ENCODE results near the gene ZDHHC1. TPM values are rescaled to one million over a fixed set of nuclear protein-coding genes. Genes with fewer than 3 reads are reported as not detected.

The ZDHHC1 gene
- total and polyA plus RNA-seq, 2 of the 13 experiments (the other 11 are each of a cell fraction or from before 2014, with no cell fraction given) = 0.51 to 1.1 TPM

DNA sequence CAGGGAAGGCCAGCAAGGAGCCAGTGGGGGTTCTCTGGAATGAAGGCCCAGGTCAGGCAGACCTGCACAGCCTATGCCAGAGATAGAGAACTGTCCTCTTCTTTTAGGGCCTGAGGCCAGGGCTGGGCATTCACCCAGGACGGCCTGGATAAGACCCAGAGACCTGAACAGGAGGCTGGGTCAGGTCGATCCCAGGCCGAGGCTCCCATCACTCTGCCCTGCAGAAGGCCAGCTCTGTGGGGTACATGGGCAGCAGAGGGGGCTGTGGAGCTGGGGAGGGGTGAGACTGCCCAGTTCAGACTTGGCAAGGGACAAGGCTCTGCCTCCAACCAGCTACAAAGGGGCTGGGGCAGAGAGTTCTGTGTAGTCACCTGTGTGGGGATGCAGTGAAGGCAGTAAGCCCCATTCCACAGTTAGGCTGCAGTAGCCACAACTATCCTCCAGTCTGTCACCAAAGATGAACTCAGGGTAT is 29.2 kb upstream of the ZDHHC1 start (continued):
- TF ChIP-seq, protein P1, sequence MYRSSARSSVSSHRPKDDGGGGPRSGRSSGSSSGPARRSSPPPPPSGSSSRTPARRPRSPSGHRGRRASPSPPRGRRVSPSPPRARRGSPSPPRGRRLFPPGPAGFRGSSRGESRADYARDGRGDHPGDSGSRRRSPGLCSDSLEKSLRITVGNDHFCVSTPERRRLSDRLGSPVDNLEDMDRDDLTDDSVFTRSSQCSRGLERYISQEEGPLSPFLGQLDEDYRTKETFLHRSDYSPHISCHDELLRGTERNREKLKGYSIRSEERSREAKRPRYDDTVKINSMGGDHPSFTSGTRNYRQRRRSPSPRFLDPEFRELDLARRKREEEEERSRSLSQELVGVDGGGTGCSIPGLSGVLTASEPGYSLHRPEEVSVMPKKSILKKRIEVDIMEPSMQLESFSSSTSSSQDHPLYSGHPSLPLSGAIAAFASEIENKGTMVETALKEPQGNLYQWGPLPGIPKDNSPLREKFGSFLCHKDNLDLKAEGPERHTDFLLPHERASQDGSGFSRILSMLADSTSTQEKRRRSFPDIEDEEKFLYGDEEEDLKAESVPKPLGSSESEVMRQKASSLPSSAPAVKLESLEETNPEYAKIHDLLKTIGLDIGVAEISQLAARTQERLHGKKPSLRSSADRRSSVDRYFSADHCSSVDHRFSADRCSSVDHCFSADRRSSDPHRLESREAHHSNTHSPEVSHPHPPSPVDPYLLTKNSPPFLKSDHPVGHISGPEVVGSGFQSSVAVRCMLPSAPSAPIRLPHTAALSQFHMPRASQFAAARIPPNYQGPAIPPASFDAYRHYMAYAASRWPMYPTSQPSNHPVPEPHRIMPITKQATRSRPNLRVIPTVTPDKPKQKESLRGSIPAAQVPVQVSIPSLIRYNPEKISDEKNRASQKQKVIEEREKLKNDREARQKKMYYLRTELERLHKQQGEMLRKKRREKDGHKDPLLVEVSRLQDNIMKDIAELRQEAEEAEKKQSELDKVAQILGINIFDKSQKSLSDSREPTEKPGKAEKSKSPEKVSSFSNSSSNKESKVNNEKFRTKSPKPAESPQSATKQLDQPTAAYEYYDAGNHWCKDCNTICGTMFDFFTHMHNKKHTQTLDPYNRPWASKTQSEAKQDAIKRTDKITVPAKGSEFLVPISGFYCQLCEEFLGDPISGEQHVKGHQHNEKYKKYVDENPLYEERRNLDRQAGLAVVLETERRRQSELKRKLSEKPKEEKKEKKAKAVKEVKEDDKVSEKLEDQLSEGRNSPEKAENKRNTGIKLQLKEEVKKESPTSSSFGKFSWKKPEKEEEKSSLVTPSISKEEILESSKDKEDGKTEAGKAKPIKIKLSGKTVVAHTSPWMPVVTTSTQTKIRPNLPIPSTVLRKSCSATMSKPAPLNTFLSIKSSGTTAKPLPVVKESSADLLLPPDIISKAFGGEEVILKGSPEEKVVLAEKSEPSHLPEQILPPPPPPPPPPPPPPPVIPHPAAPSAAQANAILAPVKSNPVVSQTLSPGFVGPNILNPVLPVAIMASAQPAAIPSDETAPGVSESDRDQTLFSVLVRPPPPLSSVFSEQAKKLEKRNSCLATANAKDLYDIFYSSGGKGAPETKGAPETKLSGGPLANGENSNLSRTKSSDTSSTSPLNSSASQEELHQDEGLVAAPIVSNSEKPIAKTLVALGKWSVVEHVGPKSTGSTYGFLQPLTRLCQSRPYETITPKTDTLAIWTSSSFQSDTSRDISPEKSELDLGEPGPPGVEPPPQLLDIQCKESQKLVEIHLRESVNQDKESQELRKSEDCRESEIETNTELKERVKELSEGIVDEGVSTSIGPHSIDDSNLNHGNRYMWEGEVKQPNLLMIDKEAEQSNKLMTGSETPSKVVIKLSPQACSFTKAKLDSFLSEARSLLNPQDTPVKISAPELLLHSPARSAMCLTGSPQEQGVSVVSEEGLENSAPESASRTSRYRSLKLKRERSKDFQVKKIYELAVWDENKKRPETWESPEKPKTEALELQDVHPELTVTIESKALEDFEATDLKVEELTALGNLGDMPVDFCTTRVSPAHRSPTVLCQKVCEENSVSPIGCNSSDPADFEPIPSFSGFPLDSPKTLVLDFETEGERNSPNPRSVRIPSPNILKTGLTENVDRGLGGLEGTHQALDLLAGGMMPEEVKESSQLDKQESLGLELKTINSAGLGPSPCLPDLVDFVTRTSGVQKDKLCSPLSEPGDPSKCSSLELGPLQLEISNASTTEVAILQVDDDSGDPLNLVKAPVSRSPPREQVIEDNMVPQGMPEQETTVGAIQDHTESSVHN (CRISPR knock-in tag; IDR thresholded peaks at IDR 0.05) = no peak
- TF ChIP-seq ZNF484 (CRISPR knock-in tag; IDR thresholded peaks at IDR 0.05; ENCODE audit: borderline replicate concordance, low read depth) (no peak), YEATS2 (CRISPR knock-in tag; IDR thresholded peaks at IDR 0.05; ENCODE audit: borderline replicate concordance) (no peak), ZNF230 (CRISPR knock-in tag; IDR thresholded peaks at IDR 0.05) (no peak), ZNF350 (CRISPR knock-in tag; IDR thresholded peaks at IDR 0.05; ENCODE audit: borderline replicate concordance, low read depth) (no peak), GABPB1 (CRISPR knock-in tag; IDR thresholded peaks at IDR 0.05) (no peak), STAG1 (CRISPR knock-in tag; IDR thresholded peaks at IDR 0.05) (peak; percentile 32), ZNF879 (CRISPR knock-in tag; IDR thresholded peaks at IDR 0.05) (no peak)
- TF ChIP-seq, protein P2, sequence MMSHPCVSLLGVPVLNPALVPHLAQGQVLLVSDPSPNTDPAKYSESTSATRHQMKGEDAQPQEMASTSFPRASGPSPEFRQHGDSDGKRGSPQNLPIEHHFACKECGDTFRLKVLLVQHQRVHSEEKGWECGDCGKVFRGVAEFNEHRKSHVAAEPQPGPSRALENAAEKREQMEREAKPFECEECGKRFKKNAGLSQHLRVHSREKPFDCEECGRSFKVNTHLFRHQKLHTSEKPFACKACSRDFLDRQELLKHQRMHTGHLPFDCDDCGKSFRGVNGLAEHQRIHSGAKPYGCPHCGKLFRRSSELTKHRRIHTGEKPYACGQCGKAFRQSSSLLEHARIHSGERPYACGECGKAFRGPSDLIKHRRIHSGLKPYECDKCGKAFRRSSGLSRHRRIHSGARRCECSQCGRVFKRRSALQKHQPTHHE (CRISPR knock-in tag; IDR thresholded peaks at IDR 0.05; ENCODE audit: borderline replicate concordance) = peak; percentile 8; the same call in 1 of the 2 replicates
- TF ChIP-seq, protein P3, sequence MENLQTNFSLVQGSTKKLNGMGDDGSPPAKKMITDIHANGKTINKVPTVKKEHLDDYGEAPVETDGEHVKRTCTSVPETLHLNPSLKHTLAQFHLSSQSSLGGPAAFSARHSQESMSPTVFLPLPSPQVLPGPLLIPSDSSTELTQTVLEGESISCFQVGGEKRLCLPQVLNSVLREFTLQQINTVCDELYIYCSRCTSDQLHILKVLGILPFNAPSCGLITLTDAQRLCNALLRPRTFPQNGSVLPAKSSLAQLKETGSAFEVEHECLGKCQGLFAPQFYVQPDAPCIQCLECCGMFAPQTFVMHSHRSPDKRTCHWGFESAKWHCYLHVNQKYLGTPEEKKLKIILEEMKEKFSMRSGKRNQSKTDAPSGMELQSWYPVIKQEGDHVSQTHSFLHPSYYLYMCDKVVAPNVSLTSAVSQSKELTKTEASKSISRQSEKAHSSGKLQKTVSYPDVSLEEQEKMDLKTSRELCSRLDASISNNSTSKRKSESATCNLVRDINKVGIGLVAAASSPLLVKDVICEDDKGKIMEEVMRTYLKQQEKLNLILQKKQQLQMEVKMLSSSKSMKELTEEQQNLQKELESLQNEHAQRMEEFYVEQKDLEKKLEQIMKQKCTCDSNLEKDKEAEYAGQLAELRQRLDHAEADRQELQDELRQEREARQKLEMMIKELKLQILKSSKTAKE (CRISPR knock-in tag; IDR thresholded peaks at IDR 0.05; ENCODE audit: borderline replicate concordance) = no peak
- TF ChIP-seq, protein P4, sequence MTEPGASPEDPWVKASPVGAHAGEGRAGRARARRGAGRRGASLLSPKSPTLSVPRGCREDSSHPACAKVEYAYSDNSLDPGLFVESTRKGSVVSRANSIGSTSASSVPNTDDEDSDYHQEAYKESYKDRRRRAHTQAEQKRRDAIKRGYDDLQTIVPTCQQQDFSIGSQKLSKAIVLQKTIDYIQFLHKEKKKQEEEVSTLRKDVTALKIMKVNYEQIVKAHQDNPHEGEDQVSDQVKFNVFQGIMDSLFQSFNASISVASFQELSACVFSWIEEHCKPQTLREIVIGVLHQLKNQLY (CRISPR knock-in tag; IDR thresholded peaks at IDR 0.05) = no peak
- TF ChIP-seq, protein P5, sequence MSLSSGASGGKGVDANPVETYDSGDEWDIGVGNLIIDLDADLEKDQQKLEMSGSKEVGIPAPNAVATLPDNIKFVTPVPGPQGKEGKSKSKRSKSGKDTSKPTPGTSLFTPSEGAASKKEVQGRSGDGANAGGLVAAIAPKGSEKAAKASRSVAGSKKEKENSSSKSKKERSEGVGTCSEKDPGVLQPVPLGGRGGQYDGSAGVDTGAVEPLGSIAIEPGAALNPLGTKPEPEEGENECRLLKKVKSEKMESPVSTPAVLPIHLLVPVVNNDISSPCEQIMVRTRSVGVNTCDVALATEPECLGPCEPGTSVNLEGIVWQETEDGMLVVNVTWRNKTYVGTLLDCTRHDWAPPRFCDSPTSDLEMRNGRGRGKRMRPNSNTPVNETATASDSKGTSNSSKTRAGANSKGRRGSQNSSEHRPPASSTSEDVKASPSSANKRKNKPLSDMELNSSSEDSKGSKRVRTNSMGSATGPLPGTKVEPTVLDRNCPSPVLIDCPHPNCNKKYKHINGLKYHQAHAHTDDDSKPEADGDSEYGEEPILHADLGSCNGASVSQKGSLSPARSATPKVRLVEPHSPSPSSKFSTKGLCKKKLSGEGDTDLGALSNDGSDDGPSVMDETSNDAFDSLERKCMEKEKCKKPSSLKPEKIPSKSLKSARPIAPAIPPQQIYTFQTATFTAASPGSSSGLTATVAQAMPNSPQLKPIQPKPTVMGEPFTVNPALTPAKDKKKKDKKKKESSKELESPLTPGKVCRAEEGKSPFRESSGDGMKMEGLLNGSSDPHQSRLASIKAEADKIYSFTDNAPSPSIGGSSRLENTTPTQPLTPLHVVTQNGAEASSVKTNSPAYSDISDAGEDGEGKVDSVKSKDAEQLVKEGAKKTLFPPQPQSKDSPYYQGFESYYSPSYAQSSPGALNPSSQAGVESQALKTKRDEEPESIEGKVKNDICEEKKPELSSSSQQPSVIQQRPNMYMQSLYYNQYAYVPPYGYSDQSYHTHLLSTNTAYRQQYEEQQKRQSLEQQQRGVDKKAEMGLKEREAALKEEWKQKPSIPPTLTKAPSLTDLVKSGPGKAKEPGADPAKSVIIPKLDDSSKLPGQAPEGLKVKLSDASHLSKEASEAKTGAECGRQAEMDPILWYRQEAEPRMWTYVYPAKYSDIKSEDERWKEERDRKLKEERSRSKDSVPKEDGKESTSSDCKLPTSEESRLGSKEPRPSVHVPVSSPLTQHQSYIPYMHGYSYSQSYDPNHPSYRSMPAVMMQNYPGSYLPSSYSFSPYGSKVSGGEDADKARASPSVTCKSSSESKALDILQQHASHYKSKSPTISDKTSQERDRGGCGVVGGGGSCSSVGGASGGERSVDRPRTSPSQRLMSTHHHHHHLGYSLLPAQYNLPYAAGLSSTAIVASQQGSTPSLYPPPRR (CRISPR knock-in tag; IDR thresholded peaks at IDR 0.05; ENCODE audit: borderline replicate concordance) = no peak

All from HepG2 (cell line).